HG03558 (cell line): ENCODE data around the gene ITIH3.

ENCODE experiments used
- ATAC-seq: cut with Tn5 transposase; IDR thresholded peaks from one replicate; pipeline ENCODE4 v1.9.1; 2021; ENCODE audit warnings: moderate number of reproducible peaks; ENCODE audit not compliant: unreplicated experiment; ENCODE audit errors: extremely low read depth

The ITIH3 gene

GRCh38 chr3:52817860-52818259 is 23.3 kb downstream of the ITIH3 start:
- no peak for ATAC-seq

GRCh38 chr3:52819936-52820335 is 25.3 kb downstream of the ITIH3 start:
- ATAC-seq, result no peak

- no peak for ATAC-seq
These were observed 26.1 kb downstream of the ITIH3 start for GRCh38 chr3:52820736-52821135.

GRCh38 chr3:52822363-52822762 is 27.8 kb downstream of the ITIH3 start:
- ATAC-seq, result no peak

GRCh38 chr3:52824037-52824436 is 29.4 kb downstream of the ITIH3 start:
- no peak for ATAC-seq

- no peak for ATAC-seq
These were observed 32.8 kb downstream of the ITIH3 start for GRCh38 chr3:52827441-52827840.

GRCh38 chr3:52827866-52828376 is 33.3 kb downstream of the ITIH3 start:
- ATAC-seq, result no peak

- no peak for ATAC-seq
These were observed 34.9 kb downstream of the ITIH3 start for GRCh38 chr3:52829482-52829881.

- no peak for ATAC-seq
These were observed 35.4 kb downstream of the ITIH3 start for GRCh38 chr3:52829906-52830463.

GRCh38 chr3:52830535-52831258 is 36.1 kb downstream of the ITIH3 start, which contains the start of gene ITIH4:
TSS of gene ITIH4 (minus strand) at chr3:52830672. CDS start at chr3:52830642, 30 bp downstream.
- no peak for ATAC-seq

GRCh38 chr3:52831500-52832301 is 37.1 kb downstream of the ITIH3 start:
- ATAC-seq, result no peak

- ATAC-seq, result no peak
These were observed 38.6 kb downstream of the ITIH3 start for GRCh38 chr3:52833202-52833601.

- ATAC-seq, result no peak
These were observed 40.4 kb downstream of the ITIH3 start, which contains the start of gene MUSTN1 for GRCh38 chr3:52834871-52835501. TSS of gene MUSTN1 (minus strand) at chr3:52835019. CDS start at chr3:52834948, 71 bp downstream.

- ATAC-seq, result no peak
These were observed 41.3 kb downstream of the ITIH3 start for GRCh38 chr3:52835766-52836470.

- ATAC-seq, result no peak
These were observed 41.9 kb downstream of the ITIH3 start for GRCh38 chr3:52836471-52836845.

- ATAC-seq, result no peak
These were observed 42.4 kb downstream of the ITIH3 start for GRCh38 chr3:52836986-52837385.

- ATAC-seq, result no peak
These were observed 44.1 kb downstream of the ITIH3 start for GRCh38 chr3:52838561-52839267.

GRCh38 chr3:52839268-52839575 is 44.6 kb downstream of the ITIH3 start:
- no peak for ATAC-seq

GRCh38 chr3:52839892-52840545 is 45.4 kb downstream of the ITIH3 start:
- ATAC-seq, result no peak
